ENCODE measurements around the gene ATOH8. TPM values are rescaled to one million over a fixed set of nuclear protein-coding genes. Genes with fewer than 3 reads are reported as not detected.

ATOH8 gene
- total and polyA plus RNA-seq, 2 donors (not counting 3 experiments of a cell fraction or from before 2014, with no cell fraction given) = 10.3 to 12.8 TPM

DNA sequence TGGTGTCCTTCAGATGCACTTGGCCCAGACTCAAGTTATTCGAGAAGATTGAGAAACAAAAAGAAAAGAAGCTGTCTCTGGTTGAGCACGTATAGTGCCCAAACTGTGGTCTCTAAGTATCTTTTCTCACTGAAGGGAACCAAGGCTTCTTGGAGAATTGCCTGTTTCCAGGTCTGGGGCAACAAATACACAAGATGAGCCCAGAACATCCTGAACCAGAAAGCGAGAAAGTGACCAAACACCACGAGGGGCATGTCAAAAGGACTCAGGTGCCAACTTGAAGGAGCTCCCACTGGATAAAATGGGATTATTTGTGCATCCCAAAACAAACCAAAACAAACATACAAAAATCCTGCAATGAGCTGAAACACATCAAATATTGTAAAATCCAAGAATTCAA is 13.6 kb upstream of the ATOH8 start:
- DNase-seq (ENCODE audit: low read depth, low spot score) = no peak
- Histone ChIP-seq H3K9me1 (replicated peaks; ENCODE audit: control insufficient read depth, extremely low read depth, insufficient read depth, low read length) (no peaks in the 10 kb centered on the region), H3K27me3 (ENCODE audit: control insufficient read depth in 2 of 2, insufficient read depth in 2 of 2, low read length in 2 of 2) (no peaks in the 10 kb centered on the region), H4K20me1 (replicated peaks; ENCODE audit: control insufficient read depth, extremely low read depth, insufficient read depth, low read length) (no peaks in the 10 kb centered on the region), H3K4me1 (ENCODE audit: control insufficient read depth, extremely low read depth, insufficient read depth, low read length) (peaks cover 40% of the 10 kb centered on the region), H3K9ac (replicated peaks; ENCODE audit: extremely low read depth, insufficient read depth, low read length) (no peak overlapping the region), H3K4me2 (ENCODE audit: insufficient read depth, low read length) (no peak overlapping the region), H3K4me3 (replicated peaks in 1 of 3; ENCODE audit: insufficient read depth in 1 of 3, low read depth in 1 of 3, low read length in 3 of 3) (no peak overlapping the region), H3K27ac (ENCODE audit: insufficient read depth, low read depth, low read length) (no peak overlapping the region), H2AFZ (ENCODE audit: low read depth, low read length) (no peak overlapping the region), H3K9me3 (replicated peaks; ENCODE audit: control insufficient read depth, insufficient read depth, low read length) (no peaks in the 10 kb centered on the region), H3K79me2 (ENCODE audit: control insufficient read depth, insufficient read depth, low read length) (no peaks in the 10 kb centered on the region), H3K36me3 (ENCODE audit: control insufficient read depth in 2 of 2, extremely low read depth in 1 of 2, insufficient read depth in 2 of 2, low read length in 2 of 2) (no peaks in the 10 kb centered on the region)
- dilution Hi-C loops (cut with MboI; ENCODE audit: extremely low pct_ligation_motif_present, low sequenced_read_pairs) = no loop called here
- TF ChIP-seq POLR2AphosphoS5 (IDR thresholded peaks at IDR 0.05; ENCODE audit: insufficient read depth, low read depth, low read length) (no peak), POLR2A (IDR thresholded peaks at IDR 0.05; ENCODE audit: low read depth, low read length) (no peak), FOS (IDR thresholded peaks at IDR 0.05; ENCODE audit: borderline replicate concordance, insufficient read depth, low read length) (no peak), EZH2 (IDR thresholded peaks at IDR 0.05; ENCODE audit: borderline replicate concordance, low read depth, low read length, severe bottlenecking) (no peak), GATA2 (IDR thresholded peaks at IDR 0.05; ENCODE audit: insufficient read depth, insufficient read length, low read depth, low read length) (no peak), JUN (IDR thresholded peaks at IDR 0.05; ENCODE audit: borderline replicate concordance, insufficient read depth, insufficient read length, low read depth) (no peak)
- TF ChIP-seq, protein P1, sequence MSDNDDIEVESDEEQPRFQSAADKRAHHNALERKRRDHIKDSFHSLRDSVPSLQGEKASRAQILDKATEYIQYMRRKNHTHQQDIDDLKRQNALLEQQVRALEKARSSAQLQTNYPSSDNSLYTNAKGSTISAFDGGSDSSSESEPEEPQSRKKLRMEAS (IDR thresholded peaks at IDR 0.05; ENCODE audit: insufficient read depth, insufficient read length) = no peak
- TF ChIP-seq, protein P2, sequence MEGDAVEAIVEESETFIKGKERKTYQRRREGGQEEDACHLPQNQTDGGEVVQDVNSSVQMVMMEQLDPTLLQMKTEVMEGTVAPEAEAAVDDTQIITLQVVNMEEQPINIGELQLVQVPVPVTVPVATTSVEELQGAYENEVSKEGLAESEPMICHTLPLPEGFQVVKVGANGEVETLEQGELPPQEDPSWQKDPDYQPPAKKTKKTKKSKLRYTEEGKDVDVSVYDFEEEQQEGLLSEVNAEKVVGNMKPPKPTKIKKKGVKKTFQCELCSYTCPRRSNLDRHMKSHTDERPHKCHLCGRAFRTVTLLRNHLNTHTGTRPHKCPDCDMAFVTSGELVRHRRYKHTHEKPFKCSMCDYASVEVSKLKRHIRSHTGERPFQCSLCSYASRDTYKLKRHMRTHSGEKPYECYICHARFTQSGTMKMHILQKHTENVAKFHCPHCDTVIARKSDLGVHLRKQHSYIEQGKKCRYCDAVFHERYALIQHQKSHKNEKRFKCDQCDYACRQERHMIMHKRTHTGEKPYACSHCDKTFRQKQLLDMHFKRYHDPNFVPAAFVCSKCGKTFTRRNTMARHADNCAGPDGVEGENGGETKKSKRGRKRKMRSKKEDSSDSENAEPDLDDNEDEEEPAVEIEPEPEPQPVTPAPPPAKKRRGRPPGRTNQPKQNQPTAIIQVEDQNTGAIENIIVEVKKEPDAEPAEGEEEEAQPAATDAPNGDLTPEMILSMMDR (IDR thresholded peaks at IDR 0.05; ENCODE audit: extremely low read depth in 1 of 2, insufficient read depth in 1 of 2, low read depth in 1 of 2, low read length in 2 of 2) = no peak
- POLR2A ChIA-PET = no interaction called here
- intact Hi-C loops (cut with micrococcal nuclease) = no loop called here
- no peak for FAIRE-seq
- CTCF ChIA-PET = interaction anchor here (1.4 to 3.6 kb wide), 5 partner anchors 10 to 87 kb away, joined by 3 to 32 read pairs (median 17); partner anchors contain the start of gene ATOH8
- BruUV-seq (replicated peaks) = no TSS peak

Measured in endothelial cell of umbilical vein (primary cell).